GOT3 (cell line): ENCODE data around the gene COL27A1.

ENCODE experiments used
- DNase-seq: peaks from one replicate; lab custom pipeline; 2025; ENCODE audit warnings: mixed read lengths; lab: John Stamatoyannopoulos, UW

The COL27A1 gene

DNA sequence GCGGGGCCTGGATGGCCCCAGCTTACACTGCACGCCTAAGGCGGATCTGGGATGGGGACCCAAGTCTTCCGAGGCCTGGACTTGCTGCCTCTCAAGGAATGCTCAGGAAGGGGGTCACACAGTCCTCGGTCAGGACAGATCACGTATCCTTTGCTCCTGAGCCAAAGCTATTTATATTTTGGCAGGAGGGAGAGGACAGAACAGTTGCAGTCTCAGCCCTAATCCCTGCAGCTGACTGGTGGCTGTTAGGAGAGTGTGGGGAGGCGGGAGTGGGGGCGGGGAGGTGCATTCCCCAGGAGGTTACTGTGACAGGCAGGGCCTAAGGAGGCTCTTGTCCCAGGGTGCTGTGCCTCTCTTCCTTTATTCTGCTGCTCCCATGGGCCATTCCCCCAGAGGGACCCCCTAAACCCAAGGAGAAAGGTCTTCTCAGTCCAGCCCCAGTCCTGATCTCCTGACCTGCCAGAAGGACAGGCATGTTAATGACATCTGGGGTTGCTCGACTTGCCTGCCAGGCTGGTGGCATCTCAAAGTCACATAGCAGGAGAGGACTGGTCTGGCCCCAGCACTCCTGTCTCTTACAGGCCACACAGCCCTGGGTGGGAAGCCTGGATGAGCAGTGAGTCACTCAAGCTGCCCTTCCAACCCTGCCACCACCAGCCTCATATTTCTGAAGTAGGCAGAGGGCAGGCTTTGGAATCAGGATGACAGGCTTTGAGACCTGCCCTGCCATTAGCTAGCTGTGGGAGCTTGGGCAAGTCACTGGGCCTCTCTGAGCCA, 51.9 kb downstream of the COL27A1 start:
- no peak for DNase-seq

DNA sequence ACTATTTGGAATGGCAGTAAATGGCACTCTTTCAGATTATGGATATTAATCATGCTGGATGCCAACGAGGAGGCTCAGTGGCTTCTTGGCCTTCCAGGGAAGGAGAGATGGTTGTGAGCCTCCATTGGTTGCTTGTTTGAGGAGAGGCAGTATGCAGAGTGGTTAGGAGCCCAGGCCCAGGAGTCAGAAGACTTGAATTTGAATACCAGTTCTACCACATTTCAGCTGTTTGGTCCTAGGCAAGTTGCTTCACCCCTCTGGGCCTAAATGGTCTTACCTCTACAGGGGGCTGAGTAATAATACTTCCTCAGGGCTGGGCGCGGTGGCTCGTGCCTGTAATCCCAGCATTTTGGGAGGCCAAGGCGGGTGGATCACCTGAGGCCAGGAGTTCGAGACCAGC, 52.5 kb downstream of the COL27A1 start:
- no peak for DNase-seq

DNA sequence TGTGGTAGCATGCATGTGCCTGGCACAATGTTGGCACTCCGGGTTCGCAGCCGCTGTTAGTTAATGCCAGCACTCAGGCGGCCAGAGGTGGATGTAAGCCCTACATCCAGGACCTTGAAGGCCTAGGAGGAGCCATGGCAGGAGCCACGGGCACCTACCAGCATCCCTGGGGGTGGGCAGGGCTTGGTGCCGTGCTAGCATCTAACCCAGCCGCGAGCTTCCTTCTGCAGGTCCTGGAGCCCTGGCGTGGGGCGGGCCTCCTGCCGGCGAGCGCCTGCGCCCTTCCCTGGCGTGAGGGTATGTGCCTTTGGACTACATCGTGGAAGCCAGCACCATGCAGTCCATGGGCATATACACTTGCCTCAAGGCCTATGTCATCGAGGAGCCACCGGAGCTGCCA, 53.8 kb downstream of the COL27A1 start:
- no peak for DNase-seq

DNA sequence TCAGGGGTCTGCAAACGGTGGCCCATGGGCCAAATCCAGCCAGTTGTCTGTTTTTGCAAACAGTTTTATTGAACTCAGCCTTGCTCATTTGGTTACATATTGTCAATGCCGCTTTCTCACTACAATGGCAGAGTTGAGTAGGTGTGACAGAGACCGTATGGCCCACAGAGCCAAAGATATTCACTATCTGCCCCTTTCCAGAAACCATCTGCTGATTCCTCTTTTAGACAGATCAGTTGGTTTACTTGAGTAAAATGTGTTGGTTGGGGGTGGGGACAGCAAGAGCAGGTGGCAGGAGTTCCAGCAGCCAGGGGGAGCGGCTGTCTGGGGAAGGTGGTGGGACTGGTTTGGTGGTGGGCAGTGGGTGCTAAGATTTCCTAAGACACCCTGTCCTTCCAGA, 54.8 kb downstream of the COL27A1 start:
- no peak for DNase-seq

GRCh38 chr9:114210691-114211276, 55.4 kb downstream of the COL27A1 start:
- DNase-seq = no peak

DNA sequence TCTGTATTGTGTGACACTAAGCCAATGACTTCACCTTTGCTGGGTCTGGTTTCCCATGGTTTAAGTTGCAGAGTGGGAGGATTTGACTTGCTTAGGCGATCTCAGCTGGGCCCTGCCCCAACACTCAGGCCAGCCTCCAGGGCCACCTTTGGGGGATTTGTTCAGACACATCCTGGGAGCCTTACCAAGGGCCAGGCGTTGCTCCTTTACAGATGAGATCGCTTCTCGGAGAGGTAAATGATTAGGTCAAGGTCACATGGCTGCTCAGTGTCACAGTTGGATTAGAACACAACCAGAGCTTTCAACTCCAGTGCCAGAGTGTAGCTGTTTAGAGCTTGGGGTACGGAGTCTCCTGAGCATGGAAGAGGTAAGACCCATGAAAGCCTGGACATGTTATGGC, 57.5 kb downstream of the COL27A1 start:
- DNase-seq = no peak

GRCh38 chr9:114213566-114213965, 58.2 kb downstream of the COL27A1 start:
- DNase-seq = no peak

DNA sequence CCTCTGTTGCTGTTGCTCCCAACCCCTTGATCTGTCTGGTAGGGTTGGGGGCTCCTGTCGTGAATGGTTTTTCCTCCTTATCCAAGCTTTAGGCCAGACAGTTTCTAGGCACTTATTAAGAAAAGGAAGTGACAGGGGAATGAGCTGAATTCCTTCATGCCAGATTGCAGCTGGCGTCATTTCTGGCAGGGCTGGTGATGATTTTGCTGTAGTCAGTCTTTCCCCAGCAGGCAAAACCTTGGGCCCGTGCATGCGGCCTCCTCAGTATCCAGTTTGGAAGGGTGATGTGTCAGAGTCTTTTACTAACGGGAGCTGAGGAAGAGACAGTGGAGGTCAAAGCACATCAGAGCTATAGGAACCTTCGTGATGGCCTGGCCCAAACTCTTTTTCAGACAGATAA, 58.8 kb downstream of the COL27A1 start:
- DNase-seq = no peak

DNA sequence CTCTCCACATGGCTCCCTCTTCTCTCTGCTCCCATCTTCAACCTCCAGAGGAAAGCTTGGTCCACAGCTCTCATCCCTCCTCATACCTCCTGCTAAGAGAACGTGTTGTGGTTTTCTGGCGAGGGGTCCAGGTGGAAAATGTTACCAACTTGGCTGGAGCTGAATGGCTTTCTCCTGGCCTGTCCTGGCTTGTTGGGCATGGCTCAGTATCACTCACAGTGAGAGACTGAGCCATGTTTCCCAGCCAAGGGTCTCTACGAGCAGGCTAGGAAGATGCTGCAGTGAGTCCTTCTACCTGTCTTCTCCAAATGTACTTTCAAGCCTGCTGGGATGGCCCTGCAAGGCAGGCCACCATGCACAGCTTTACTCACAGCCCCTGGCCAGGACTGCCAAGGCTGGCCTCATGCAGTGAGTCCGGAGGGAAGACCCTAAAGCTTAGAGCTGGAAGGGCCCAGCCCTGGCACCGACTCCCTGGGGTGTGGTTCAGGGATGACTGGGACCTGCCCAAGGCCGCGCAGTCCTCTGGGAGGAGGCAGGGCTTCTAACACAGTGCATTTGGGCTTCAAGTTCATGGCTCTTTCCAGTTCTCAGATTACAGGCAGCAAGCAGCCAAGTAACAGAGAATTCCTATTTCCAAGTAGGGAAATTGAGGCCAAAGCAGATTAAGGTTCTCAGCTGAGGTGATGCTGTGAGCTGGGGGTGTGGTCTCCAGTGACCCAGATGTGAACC, 59.5 kb downstream of the COL27A1 start:
- no peak for DNase-seq

DNA sequence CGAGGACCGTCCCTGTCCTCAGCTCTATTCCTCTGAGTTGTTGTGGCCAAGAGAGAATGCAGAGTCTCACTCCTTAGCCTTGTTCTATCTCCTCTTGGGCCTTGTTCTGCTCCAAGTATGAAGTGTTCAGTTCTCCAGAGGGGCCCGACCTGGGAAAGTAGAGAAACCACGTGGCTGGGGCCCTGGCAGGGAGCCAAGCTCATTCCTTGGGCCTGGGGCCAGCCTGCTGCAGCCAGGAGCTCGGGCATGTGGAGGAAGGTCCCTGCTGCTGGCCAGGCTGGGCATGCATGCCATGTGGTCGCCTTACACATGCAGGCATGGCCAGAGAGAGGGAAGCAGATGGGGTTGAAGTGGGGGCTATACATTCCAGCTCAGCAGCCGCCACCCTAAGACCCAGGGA, 60.7 kb downstream of the COL27A1 start:
- DNase-seq = no peak

- no peak for DNase-seq
Measured at GRCh38 chr9:114216976-114217375, 61.6 kb downstream of the COL27A1 start.

- no peak for DNase-seq
Measured at GRCh38 chr9:114218264-114219120, 63.2 kb downstream of the COL27A1 start.

GRCh38 chr9:114220061-114220541, 64.8 kb downstream of the COL27A1 start:
- DNase-seq = no peak

DNA sequence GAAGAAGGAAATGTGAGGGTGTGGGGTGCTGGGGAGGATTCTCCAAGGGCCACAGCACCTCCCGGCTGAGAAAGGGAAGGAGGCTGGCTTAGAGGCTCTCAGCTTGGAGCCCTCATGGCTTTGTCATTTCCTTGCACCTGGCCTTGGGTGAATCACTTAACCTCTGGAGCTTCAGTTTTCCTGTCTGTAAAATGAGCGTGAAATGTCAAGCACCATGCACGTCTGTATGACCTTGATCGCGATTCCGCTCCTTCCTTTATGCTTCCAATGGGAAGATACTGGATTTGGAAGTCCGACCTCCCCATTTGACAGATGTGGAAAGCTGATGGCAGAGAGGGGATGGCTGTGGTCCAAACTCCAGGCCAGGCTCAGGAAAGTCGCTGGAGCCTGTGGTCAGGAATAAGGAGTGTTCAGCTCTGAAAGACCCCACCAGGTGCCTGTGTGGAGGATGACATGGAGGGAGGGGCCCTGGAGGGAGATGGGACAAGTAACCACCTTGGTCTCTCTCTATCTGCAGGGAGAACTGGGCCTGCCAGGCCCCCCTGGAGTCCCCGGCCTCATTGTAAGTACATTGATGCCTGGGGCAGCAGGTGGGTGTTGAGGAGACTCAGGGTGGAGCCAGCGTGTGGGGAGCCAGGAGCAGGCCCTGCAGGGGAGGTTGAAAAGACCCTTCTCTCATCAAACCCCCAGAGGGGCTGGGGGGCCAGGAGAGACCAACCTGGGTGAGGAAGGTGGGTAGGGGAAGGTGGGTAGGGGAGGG, 66.5 kb downstream of the COL27A1 start:
- no peak for DNase-seq

DNA sequence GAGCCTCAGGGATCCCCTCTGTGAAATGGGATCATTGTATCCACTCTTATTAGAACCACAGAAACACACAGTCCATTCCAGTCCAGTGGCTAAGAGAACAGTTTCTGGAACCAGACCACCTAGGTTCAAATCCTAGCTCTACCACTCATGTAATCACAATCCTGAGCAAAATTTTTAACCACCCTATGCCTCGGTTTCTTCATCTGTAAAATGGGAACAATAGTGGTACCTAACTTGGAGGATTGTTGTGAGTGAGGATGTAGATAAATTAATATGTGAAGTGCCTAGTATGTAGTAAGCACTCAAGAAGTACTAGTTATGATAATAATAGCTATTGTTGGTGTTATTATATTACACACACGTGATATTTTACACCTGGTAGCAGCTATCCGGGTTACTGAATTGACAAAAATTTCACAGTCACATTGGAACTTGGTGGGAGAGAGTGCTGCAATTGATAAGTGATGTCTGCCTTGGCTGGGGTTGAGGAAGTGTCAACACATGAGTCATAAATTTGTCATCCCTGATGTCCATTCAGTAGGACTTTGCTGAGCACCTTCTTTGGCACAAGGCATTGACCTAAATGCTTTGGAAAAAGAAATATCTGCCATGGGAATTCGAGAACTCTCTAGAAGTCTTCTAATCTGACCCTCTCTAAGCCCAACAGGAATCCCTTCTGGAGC, 68.4 kb downstream of the COL27A1 start:
- no peak for DNase-seq

DNA sequence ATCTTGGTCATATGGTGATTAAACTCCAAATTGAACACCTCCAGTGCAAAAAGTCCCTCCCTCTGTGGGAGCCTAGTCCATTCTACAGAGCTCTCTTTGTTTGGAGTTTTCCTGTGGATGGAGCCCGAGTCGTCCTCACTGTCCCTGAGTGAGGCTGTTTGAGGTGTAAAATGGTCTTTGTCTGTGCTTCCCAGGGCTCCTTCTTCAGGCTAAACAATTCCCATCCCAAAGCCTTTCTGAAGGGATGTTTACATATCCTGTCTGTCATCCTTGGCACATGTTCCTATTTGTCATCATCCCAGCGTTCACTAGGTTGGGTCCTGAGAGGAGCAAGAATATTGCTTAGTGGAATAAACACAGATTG, 68.9 kb downstream of the COL27A1 start:
- DNase-seq = no peak

GRCh38 chr9:114225561-114226212, 70.3 kb downstream of the COL27A1 start:
- DNase-seq = no peak

DNA sequence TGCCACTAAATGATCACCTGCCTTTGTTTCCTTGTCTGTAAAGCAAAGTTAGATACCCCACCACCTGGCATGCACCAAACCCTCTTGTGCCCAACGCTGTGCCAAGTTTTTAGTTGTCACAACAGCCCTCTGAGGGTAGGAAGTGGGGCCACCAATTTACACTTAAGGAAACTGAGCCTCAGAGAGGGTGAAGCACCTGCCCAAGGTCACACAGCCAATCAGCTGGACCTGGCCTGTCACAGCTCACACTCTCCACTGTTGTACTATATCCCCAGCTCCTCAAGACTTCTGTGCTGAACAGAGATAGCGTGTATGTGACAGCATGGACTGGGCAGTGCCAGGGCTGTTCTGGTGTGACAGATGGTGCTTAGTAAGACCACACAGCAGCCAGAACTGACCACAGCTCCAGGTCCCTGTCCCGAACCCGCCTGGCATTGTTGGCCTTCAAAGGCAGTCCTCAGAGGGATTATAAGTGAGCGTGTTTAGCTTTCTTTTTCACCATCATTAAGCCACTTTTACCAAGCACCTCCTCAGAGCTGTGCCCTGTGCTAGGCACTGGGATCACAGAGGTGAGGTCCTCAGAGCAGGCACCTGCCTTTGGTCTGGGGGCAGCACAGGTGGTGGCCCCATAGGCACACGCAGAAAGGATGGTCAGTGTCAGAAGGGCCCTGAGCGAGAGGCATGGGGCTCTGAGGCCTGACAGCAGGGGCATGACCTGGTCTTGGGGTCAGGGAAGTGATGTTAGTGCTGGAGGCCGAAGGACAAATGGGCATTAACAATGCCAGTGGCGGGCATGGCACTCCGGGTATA, 71.1 kb downstream of the COL27A1 start:
- DNase-seq = no peak

DNA sequence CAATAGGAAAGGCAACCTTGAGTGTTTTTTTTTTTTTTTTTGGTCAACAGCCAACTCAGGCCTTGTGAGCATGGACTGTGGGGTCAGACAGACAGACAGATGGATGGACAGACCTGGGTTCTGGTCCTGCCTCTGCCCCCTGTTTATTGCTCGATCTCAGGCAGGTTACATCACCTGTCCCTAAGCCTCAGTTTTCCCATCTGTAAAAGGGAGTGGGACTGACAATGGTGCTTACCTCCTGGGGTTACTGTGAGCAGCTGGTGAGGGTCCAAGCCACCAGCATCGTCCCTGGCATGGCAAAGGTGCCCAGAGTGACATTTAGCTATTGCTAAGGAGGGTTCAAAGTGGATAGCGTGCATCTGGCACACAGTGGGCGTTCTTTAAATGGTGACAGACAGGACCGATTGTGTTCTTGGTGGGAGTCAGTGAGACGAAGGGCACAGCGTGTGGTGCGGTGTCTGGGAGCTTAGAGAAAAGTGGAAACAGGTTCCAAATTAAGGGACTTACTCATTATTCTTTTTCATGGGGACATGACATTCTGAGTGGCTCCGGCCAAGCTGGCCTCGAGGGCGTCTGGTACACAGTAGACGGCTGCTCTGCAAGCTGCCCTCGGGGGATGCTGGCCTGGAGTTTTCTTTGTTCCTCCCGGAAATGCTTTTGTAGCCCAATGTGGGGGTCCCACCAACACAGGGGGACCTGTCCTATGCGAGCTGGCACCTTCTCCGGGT, 72.1 kb downstream of the COL27A1 start:
- no peak for DNase-seq
